Tibial artery (tissue), 4 donors: ENCODE results near the gene AK3.

Experiments
- DNase-seq, 2 donors: peaks; one replicate each; pipeline ENCODE4 v3.0.0-alpha.2; 2019
- H3K27ac ChIP-seq, 2 donors: fragments of 200-600 bp; sonication (generic) in 1 of 2; 1 replicate in 1 of 2; 2 replicates in 1 of 2; pipeline ENCODE4 v1.5.1; 2018 to 2019; ENCODE audit warnings: mild to moderate bottlenecking in 1 of 2
- H3K27me3 ChIP-seq, 2 donors: fragments of 200-600 bp; sonication (generic) in 1 of 2; one replicate each; pipeline versions ENCODE4 v1.5.1 to v1.6.0; 2016 to 2019
- H3K36me3 ChIP-seq, 3 donors: fragments of 200-600 bp; sonication (generic) in 2 of 3; one replicate each; pipeline ENCODE4 v1.5.1; 2016 to 2019; ENCODE audit warnings: mild to moderate bottlenecking in 2 of 3
- H3K4me1 ChIP-seq, 4 donors: fragments of 200-600 bp; sonication (generic) in 2 of 4; 1 replicate in 3 of 4; 2 replicates in 1 of 4; pipeline ENCODE4 v1.5.1; 2016 to 2019
- H3K4me3 ChIP-seq, 2 donors: fragments of 200-600 bp; sonication (generic) in 1 of 2; 1 replicate in 1 of 2; 2 replicates in 1 of 2; pipeline ENCODE4 v1.5.1; 2018 to 2019; ENCODE audit warnings: mild to moderate bottlenecking in 2 of 2
- H3K9me3 ChIP-seq, 3 donors: fragments of 200-600 bp; sonication (generic) in 1 of 3; one replicate each; pipeline ENCODE4 v1.5.1; 2016 to 2019
- intact Hi-C: fragments of 100-400 bp; cut with DNase I; formaldehyde crosslinking; loops from one replicate; pipeline ENCODE4 v1.15.0; 2023; ENCODE audit warnings: low total_unique reads
- TF ChIP-seq, protein P1 (sequence below), 2 experiments: fragments of 200-600 bp in 1 of 2; fragments of 450-650 bp in 1 of 2; IDR thresholded peaks; one replicate each; pipeline ENCODE4 v1.5.1; 2017 to 2019; ENCODE audit warnings: antibody characterized with exemption in 2 of 2, mild to moderate bottlenecking in 1 of 2, moderate library complexity in 1 of 2

Gene AK3

DNA sequence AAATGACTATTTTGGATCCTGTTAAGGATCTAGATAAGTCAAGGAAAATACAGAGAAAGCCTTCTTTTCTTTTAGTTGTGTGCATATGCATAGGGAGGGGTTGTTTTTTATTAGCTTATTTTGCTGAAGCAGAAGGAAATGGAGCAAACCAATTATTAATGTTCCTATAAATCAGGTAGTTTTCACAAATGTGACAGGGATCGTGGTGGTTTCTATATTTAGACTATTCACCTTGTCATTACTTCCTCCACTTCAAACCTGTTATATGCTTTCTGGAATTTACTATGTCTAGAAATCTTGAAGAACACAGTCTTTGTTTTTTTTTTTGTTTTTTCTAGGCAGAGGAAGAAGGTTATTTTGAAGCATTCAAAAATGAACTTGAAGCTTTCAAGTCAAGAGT lies 39.5 kb downstream of the AK3 start:
- TF ChIP-seq, protein P1, sequence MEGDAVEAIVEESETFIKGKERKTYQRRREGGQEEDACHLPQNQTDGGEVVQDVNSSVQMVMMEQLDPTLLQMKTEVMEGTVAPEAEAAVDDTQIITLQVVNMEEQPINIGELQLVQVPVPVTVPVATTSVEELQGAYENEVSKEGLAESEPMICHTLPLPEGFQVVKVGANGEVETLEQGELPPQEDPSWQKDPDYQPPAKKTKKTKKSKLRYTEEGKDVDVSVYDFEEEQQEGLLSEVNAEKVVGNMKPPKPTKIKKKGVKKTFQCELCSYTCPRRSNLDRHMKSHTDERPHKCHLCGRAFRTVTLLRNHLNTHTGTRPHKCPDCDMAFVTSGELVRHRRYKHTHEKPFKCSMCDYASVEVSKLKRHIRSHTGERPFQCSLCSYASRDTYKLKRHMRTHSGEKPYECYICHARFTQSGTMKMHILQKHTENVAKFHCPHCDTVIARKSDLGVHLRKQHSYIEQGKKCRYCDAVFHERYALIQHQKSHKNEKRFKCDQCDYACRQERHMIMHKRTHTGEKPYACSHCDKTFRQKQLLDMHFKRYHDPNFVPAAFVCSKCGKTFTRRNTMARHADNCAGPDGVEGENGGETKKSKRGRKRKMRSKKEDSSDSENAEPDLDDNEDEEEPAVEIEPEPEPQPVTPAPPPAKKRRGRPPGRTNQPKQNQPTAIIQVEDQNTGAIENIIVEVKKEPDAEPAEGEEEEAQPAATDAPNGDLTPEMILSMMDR (IDR thresholded peaks at IDR 0.05): no peak
- Histone ChIP-seq H3K4me1 (peaks cover 0 to 2% (median 0%) of the 10 kb centered on the region in 4 donors), H3K4me3 (no peak overlapping the region), H3K27me3 (no peaks in the 10 kb centered on the region), H3K27ac (no peak overlapping the region), H3K36me3 (peaks cover 61 to 71% (median 71%) of the 10 kb centered on the region in 3 donors), H3K9me3 (no peaks in the 10 kb centered on the region)
- intact Hi-C loops: no loop called here
- DNase-seq: no peak

DNA sequence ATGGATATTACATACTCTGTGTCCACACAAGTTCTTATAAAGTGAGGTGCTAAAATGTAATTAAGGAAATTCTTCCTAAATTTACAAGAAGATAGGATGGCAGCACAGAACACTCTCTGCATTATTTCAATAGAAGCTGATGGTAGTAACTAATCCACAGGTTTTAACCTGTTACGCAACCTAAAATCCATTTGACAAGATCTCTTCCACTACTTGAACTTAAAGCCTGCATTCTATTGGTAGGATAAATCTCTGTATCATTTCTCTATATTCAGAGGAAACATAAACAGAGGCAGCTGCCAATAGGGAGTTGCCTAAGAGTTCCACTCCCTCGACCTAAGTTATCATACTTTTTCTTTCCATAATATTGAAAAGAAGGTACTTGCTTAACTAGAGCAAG lies 40.1 kb downstream of the AK3 start:
- no peaks in the 10 kb centered on the region for H3K9me3 ChIP-seq
- intact Hi-C loops: no loop called here
- H3K27me3 ChIP-seq: no peaks in the 10 kb centered on the region
- H3K27ac ChIP-seq: no peak overlapping the region
- H3K36me3 ChIP-seq: peaks cover 59 to 66% (median 65%) of the 10 kb centered on the region in 3 donors
- H3K4me1 ChIP-seq: peaks cover 0 to 8% (median 3%) of the 10 kb centered on the region in 4 donors
- DNase-seq: no peak
- no peak overlapping the region for H3K4me3 ChIP-seq
- TF ChIP-seq, protein P1 (IDR thresholded peaks at IDR 0.05): no peak

DNA sequence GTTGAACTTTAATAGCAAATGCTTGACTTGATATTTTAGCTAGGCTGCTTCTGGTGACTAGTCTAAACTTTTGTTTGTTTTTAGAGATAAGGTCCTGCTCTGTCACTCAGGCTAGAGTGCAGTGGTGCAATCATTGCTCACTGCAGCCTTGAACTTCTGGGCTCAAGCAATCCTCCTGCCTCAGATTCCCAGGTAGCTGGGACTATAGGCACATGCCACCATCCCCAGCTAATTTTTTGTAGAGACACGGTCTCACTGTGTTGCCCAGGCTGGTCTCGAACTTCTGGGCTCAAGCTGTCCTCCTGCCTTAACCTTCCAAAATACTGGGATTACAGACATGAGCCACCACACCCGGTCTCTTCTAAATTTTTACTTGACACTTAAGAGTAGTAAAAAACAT lies 40.9 kb downstream of the AK3 start:
- Histone ChIP-seq H3K9me3 (no peaks in the 10 kb centered on the region), H3K36me3 (peaks cover 54 to 70% (median 64%) of the 10 kb centered on the region in 3 donors), H3K4me1 (peaks cover 0 to 9% (median 3%) of the 10 kb centered on the region in 4 donors), H3K4me3 (no peak overlapping the region), H3K27me3 (no peaks in the 10 kb centered on the region), H3K27ac (no peak overlapping the region)
- intact Hi-C loops: no loop called here
- TF ChIP-seq, protein P1 (IDR thresholded peaks at IDR 0.05): no peak
- no peak for DNase-seq

DNA sequence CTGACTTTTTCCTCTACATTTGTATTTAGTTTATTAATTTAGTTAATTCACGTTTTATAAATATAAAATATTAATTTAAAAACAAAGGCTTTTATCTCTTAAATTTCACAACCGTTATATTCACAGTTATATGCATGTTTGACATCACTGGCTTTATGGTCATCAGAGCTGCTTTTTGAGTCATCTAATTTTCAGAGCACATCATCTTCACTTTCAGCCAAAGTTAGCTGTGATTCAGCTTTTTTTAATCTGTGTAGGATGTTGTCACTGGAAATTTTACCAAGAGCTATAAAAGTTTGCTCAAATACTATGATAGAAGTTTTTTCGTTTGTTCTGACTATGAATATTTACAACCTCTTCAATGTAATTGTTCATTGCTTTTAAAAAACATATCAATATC lies 49.2 kb downstream of the AK3 start:
- TF ChIP-seq, protein P1 (IDR thresholded peaks at IDR 0.05): no peak
- intact Hi-C loops: no loop called here
- no peak for DNase-seq
- Histone ChIP-seq H3K4me1 (peaks cover 0 to 66% (median 22%) of the 10 kb centered on the region in 4 donors), H3K27ac (peak overlapping the region in 1 of 2 donors; percentile 9), H3K27me3 (no peaks in the 10 kb centered on the region), H3K4me3 (no peak overlapping the region), H3K36me3 (peaks cover 5 to 39% (median 30%) of the 10 kb centered on the region in 3 donors), H3K9me3 (no peaks in the 10 kb centered on the region)

DNA sequence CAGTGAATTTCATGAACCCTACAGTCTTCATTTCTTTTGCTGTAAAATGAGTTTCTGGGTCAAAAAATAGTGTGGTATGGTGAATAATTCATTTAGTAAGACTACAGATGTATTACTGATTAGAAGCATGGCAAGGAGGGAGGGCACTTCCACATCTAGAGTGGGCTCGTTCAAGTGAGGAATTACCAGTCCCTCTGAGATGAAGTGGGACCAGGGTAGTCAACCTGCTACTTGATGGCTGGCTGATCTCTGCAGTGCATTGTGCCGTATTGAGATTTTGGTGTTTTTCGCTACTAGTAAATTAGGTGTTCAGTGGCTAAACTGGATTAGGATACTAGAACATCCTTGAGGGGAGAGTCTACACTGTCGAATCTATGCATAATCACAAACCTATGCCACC lies 50.9 kb downstream of the AK3 start:
- Histone ChIP-seq H3K27ac (peak overlapping the region; percentile 64 to 68), H3K36me3 (peaks cover 5 to 45% (median 31%) of the 10 kb centered on the region in 3 donors), H3K4me1 (peaks cover 0 to 73% (median 26%) of the 10 kb centered on the region in 4 donors)

More for the DNA sequence above, 50.9 kb downstream of the AK3 start:
- TF ChIP-seq, protein P1 (IDR thresholded peaks at IDR 0.05): no peak
- Histone ChIP-seq H3K9me3 (no peaks in the 10 kb centered on the region), H3K27me3 (no peaks in the 10 kb centered on the region), H3K4me3 (no peak overlapping the region)
- no peak for DNase-seq
- intact Hi-C loops: no loop called here
